GM18868 (cell line): ENCODE results near the gene STK32B.

Source experiments
- ATAC-seq: cut with Tn5 transposase; IDR thresholded peaks from one replicate; pipeline ENCODE4 v1.9.1; 2021; ENCODE audit warnings: mild to moderate bottlenecking, moderate library complexity; ENCODE audit not compliant: unreplicated experiment

The STK32B gene

DNA sequence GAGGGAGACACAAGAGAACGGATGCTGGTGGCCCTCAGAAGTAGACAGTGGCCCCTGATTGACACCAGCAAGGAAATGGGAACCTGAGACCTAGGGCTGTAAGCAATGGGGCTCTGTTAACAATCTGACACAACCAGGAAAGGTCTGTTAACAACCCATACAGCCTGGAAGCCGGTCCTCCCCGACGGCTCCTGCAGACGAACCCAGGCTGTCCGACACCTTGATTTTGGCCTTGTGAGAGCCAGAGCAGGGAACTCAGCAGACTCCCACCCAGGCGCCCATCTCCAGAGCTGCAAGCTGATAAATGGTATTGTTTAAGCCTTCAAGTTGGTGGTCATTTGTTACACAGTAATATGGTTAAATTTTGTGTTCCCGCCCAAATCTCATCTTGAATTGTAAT, 21.8 kb upstream of the STK32B start:
- no peak for ATAC-seq

DNA sequence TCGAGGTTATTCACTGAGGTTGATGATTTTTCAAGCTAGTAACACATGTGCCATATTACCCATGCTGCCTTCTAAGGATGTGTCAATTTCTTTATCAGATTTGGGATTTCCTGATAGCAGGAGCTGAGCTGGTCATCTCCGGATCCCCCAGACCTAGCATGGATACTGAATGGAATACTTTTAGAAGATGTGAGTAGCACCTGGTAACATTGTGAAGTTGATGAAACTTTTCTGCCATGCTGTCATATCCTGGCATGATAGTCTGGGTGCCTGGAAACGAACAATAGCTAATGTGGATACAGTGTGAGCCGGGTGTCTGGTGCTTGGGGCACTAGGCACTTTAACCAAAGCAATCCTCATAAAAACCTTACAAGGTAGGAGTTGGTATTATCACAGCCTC, 21.1 kb upstream of the STK32B start:
- no peak for ATAC-seq

DNA sequence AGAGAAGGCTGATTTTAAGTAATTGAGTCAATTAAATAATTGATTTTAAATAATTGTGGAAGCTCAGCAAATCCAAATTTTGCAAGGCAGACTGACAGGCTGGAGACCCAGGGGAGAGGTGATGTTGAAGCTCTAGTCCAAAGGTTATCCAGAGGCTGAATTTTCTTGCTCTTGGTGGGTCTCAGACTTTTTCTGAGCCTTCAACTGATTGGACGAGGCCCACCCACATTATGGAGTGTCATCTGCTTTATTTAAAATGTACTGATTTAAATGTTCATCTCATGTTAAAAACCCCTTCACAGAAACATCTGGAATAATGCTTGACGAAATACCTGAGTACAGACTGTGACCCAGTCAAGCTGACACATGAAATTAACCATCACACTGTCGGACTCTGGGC, 20.4 kb upstream of the STK32B start:
- ATAC-seq, result no peak

DNA sequence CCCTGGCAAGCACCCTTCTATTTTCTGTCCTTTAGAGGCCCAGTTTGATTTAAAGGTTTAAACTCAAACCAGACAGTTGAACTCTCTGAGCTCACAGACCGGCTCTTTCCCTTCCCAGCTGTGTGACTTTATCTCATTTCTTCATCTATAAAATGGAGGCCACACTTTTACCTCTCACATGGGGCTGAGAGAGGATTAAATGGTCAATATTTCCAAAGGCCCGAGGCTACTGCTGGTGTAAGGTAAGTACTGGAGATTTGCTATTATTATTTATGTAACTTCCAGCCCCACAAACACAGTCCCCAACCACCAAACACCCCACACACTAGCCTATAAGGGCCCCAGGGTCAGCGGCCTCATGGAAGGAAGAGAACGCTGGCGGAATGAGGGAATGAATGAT, 18.5 kb upstream of the STK32B start:
- no peak for ATAC-seq

DNA sequence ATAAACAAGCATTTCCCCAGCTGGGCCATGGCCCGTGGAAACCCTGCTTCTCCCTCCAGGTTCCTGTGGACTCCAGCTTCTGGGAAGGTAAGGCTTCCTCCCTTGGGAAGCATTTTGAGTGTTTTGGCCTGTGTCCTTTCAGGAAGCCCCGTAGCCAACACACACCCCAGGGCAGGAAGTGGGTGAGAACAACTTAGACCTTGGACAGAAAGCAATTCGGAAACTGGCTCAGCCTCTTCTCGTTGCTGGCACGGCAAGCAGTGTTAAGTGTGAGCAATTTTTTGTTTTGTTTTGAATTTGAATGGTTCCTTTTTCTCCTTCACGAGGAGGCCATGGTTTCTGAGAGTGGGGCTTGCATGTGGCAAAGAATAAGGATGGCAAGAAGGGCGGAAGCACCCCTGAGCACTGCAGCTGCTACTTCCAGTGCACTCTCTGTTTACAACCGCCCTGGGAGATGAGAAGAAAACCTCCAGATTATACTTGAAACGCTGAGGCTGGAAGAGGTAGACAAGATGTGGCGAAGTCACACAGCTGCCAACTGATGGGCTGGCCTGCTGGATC, 17.9 kb upstream of the STK32B start:
- no peak for ATAC-seq

DNA sequence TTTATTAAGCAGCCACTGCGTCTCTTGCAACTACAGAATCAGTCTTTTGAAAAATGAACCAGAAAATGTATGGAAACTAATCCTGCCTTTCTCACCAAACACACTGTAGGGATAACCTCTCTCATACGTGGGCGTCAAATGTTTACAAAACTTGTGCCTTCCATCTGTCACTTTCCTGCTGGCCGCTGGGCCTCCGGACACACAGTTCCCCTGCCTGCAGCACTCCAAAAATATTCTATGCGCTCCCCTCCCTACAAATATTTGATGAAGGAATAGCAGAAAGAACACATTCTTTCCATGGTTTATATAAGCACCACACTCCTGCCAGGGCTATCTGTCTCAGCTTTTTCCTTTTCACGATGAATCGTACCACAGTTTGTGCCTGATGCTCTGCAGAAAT, 17.1 kb upstream of the STK32B start:
- ATAC-seq, result no peak

DNA sequence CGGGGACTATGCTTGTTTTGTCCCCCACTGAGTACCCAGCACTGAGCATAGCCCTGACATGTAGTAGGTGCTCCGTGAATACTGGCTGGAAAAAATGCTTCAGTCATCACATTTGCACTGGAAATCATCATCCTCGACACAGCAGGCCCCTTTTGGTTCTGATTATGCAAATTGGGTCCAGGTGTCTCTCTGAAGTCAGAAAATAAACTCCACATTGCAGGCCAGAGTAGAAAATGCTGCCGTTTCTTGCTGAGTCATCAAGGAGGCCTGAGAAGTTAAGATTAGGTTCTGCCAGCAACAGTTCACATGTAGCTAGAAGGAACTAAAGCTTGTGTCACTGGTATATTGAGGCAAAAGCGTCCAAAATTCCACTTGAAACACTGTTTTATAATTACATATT, 15.0 kb upstream of the STK32B start:
- no peak for ATAC-seq

DNA sequence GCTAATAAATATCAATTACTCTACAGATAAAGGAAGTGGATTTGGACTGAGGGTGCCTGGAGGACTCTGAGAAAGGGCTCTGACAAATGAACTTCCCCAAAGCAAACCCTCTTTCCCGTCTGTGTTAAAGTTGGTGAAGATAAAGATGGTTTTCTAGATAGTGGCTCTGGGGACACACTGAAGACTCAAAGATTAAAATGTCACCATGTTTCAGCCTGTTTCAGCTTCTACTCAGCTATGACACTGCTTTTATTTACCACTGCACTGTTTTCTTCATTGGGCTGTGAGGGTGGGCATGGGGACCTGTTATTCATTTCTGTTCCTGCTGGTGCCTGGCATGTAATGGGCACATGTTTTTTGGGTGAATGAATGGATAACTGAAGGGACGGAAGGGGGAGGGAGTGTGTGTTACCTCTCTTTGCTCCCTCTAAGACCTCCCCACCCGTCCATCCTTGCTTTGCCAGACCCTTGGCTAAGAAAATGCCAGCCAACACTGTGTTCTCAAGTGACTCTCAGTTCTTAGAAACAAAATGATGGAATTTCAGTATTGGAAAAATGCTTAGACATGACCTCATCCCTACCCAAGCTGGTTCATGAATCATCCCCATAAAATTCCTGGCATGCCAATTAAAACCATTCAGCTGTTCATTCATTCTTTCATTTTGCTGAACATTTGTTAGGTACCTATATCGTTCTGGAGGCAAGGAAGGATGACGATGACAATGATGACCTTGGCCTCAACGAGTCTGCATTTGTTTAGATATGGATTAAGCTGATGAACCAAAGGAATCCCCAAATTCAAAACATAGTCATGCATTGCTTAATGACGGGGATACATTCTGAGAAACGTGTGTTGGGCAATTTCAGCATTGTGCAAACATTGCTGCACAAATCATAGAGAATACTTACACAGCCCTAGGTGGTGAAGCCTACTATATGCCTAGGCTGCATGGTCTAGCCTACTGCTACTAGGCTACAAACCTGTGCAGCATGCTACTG, 13.4 kb upstream of the STK32B start:
- no peak for ATAC-seq

DNA sequence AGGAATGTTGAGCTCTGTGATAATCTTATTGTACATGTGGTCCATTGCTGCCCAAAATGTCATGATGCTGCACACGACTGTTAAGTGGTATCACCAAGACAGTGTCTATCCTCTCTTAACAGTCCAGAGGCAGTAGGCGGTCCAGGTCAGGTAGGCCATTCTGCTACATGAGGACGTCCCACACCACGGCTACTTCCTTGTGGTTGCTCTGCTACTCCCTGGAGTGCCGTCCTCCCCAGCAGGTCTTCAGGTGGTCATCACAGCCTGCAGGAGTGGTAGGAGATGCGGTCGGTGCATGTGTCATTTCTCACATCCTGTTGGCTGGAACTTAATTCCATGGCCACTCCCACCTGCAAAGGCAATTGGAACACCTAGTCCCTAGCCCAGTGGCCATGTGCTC, 11.5 kb upstream of the STK32B start:
- no peak for ATAC-seq

DNA sequence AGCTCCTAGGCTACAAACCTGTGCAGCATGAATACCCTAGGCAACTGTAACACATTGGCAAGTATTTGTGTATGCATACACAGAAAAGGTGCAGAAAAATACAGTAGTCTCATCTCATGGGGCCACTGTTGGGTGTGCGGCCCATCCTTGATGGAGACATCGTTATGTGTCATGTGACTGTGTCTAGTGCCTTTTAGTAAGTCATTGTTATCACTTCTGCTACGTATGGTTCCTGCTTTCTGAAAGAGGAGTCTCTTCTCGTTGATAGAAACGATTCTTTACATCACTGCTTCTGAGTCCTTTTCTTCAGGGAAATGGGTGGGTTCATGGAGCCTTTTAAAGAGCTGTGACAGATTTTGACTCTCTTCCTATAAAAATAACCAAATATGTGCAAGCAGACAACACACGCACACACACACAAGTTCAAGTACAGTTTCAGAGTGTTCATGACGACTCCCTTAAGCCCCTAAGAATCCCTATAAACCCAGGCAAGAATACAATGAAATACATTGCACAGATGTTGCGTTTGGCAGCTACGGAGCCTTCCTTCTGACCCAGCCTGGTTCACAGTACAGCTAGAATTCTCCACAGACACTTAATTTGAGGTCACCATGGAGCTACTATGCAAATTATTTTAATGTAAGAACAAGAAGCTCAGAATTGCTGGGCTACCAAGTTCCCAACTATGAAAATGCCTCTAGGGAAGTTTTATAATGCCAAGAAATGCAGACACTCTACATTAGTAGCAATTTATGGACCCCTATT, 10.2 kb upstream of the STK32B start:
- no peak for ATAC-seq

DNA sequence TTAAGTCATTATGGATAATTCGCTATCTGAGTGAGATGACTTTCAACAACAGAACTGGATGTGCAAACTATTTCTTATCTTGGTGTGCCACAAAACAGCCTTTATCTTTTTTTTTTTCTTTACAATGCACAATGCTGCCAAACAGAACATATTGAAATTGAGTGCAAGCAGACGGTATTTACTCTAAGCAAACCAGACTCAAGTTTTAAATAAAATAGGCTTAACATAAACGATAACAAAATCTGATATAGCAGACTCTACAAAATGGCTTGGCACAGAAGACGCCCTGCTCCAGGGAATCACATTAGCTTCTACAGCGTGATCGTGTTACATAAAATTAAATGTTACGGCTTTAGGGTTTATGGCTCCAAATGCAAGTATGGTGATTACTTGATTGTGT, 9.6 kb upstream of the STK32B start:
- no peak for ATAC-seq

DNA sequence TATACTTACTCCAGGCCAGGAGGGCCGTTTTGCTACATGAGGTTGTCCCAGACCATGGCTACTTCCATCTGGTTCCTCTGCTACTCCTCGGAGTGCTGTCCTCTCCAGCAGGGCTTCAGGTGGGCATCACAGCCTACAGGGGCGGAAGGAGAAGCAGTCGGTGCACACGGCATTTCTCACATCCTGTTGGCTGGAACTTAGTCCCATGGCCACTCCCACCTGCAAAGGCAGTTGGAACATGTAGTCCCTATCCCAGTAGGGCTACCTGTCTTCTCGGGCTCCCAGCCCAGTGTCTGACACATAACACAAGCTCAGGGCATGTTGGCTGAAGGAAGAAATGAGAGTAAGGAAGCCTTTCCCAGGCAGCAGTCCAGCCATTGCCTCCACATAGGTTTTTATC, 7.7 kb upstream of the STK32B start:
- ATAC-seq, result no peak

DNA sequence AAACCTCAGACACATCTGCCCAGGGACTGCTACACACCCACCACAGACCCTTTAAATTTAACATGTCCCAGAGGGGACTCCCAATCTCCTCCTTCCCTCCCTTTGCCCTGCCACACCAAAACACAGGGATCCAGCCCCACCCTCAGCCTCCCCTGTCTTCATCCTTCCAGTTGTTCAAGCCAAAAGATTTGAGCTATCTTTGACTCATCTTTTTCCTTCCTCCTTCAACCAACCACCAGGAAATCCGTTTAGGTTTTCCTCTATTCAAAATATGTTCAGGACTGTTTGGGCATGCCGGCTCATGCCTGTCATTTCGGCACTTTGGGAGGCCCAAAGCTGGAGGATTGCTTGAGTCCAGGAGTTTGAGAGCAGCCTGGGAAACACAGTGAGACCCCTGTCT, 6.9 kb upstream of the STK32B start:
- no peak for ATAC-seq

DNA sequence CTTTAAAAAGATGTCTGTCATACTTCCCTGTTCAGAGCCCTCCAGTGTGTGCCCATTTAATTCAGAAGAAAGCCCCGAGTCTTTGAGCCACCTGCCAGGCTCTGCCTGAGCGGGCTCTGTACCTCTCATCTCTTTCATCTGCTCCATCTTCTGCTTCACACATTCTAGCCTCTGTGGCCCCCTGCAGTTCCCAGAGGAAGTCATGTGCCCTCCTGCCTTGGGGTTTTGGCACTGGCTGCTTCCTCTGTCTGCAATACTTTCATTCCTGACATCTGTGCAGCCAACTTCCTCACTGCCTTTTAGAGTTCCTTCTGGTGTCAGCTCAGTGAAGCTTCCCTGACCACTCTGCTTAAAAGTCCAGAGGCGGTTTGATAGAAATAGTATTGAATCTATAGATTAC, 6.2 kb upstream of the STK32B start:
- no peak for ATAC-seq

DNA sequence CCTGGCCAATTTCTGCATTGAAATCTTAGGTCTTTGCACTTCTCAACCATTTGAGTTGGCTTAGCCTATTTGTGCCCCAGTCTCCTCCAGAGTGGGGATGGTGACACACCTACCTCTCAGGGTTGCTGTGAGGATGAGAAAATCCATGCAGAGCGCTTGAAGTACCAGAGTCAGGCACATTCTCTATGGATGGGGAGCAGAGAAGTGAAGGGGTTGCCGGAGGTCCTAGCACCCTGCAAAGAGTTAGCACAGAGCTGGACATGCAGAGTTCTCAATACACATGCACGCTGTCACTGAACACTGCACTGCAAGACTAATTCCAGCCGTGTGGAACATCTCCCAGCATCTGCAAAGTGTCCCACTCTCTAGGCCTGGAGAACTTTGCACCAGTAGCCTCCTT, 2.6 kb upstream of the STK32B start:
- ATAC-seq, result no peak

DNA sequence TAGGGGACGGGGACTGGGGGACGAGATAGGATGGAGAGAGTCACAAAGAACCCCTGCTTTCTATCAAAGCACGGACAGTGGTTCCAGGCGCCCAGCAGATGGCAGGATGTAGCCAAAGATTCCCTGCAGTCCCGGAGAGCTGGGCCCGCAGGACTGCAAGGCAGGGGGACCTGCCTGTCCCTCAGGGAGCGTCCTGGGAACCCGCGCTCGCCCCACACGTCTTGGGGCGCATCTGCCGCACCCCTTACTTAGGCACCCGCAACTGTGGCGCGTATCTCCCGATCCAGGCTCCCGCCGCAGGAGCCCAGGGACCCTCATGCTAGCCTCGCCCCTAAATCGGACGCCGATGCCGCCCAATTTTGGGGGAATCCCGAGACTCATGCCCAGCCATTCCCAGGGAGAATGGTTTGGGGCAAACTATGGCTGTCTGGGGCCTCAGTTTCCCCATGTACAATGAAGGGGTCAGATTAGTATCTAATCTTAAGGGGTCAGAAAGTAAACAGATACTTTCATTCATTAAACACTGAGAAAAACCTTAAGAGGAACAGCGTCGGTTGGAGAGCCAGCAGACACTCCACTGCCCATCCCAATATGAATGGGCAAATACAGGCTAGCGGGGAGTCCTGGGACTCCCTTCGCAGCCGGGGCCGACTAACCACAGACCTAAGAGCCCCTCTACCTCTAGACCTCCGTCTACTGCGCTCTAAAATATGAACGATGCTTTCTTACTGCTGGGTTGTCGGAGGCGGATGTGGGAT, 581 bp upstream of the STK32B start:
- ATAC-seq, result no peak

DNA sequence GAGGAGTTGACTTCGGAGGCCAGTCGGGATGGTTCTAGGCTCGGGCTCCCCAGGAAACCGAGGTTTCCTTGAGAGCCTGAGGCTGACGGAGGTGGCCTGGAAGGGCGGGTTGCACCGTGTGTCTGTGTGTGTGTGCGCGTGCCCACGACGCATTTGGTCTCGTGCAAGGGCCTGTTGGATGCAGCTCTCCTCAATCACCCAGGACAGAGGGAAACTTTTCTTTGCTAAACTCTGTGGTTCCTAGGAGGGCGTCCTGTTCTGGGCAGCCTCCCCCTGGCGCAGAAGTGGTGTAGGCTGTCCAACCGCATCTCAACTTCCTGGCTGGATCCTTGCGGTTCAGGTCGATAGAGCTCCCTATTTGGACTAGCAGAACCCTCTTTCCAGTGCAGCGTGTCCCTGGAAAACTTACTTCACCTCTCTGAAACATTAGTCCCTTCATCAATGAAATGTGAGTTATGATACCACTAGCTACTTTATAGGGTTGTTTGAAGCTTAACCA, 973 bp downstream of the STK32B start:
- no peak for ATAC-seq

DNA sequence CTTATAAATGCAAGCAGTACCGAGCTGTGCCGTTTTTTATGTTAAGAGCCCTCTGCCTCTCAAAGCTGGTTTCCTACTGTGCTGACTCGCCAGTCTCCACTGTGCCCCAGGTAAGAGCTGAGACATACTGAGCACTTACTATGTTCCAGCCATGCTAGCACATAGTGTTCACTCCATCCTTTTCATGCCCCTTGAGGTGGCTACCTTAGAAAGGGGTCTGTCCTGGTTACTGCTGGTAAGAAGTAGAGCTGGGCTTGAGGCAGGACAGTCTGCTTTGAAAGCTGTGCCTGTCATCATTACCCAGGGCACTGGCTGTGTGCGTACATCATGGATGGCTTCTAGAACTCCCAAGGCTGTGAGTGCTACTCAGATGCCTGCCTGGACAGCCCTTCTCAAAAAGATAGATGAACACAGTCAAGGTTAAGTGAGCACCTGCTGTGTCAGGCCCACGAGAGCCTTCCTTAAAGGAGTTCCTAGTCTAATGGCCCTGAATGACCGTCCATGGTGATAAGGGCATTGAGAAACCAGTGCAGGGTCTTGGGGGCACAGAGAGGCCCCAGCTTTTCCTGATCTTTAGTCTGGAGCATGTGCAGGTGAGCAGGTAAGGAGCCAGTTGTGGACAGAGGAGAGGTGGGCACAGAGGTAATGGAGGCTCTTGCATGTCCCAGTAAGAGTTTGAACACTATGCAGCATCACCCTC, 1.6 kb downstream of the STK32B start:
- ATAC-seq, result no peak

DNA sequence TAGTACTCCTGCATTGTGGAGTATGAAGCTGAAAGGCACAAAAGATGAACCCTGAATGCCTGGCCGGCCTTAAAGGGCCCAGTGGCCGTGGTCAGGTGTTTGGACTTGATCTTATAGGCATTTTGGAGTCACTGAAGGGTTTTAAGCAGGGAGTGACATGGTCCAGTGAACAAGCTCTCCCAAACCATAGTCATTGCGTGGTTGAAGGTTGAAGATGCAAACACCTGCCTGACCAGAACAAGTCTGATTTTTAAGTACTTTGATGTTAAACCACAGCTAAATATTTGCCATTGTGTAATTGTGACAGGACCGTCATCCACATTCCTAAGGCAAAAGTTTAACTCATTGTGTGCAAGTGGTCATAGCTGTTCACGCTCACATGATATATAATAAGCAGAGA, 3.3 kb downstream of the STK32B start:
- no peak for ATAC-seq

DNA sequence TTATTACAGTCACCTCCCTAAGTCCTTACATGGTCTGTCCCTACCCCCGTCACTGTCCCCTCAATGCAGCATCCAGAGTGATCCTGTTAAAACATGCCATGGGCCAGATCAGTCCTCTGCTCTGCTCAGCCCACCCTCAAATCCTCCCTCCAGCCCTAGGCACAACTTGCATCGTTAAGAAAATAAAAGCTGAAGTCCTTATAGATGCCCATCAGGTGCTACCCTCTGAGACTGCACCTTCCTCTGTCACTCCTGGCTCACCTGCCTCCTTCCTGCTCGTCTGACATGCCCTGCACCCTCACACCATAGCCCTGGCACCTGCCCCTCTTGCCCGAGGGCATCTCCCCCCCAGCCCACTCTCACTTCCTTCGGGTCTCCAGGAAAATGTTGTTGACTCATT, 4.1 kb downstream of the STK32B start:
- ATAC-seq, result no peak
